Esophagus squamous epithelium (tissue), 4 donors: ENCODE measurements around the gene AMZ1.

ENCODE experiments used
- CTCF ChIP-seq, 6 experiments: fragments of 450-650 bp in 4 of 6; fragments of 200-600 bp in 2 of 6; sonication (generic) in 2 of 6; IDR thresholded peaks; one replicate each; pipeline ENCODE4 v1.5.1; 2016 to 2019; ENCODE audit warnings: antibody characterized with exemption in 6 of 6, mild to moderate bottlenecking in 4 of 6, moderate library complexity in 4 of 6
- POLR2A ChIP-seq, 4 donors: fragments of 450-650 bp; IDR thresholded peaks; one replicate each; pipeline ENCODE4 v1.6.1; 2017; ENCODE audit warnings: antibody characterized with exemption in 4 of 4, mild to moderate bottlenecking in 4 of 4, moderate library complexity in 3 of 4

- no peak for TF ChIP-seq CTCF (IDR thresholded peaks at IDR 0.05)
- TF ChIP-seq POLR2A (IDR thresholded peaks at IDR 0.05): no peak
Measured at GRCh38 chr7:2730846-2731770, 43.1 kb downstream of the AMZ1 start.
